Stimulated activated CD4-positive, alpha-beta T cell treated with anti-CD3 and anti-CD28 coated beads, Interleukin-12 subunit alpha, Interleukin-12 subunit beta, amount 100 ng/mL, for 24 hours (primary cell): Measurements from ENCODE around the gene OPCML.

Experiments
- DNase-seq, 2 experiments: peaks; one replicate each; pipeline ENCODE4 v3.0.0-alpha.2; 2020; ENCODE audit warnings: low read depth in 2 of 2

The OPCML gene

DNA sequence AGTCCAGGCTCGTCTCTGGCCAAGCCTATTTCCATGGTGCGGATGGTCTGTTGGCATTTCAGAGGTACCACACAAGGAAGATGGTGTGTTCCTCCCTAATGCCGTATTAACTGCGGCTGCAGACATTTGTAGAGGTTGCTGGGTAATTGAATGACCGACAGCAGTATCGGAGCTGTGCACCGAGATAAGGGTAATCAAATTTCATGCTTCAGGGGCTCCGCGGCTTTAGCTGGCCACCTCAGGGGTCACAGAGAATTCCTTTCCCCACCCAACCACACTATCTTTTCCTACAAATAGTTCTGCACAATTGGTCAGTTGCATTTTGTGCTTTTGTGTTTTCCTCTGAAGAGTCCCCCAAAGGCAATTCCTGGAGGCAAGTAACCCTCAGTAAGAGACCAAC lies 297.4 kb downstream of the OPCML start:
- no peak for DNase-seq

DNA sequence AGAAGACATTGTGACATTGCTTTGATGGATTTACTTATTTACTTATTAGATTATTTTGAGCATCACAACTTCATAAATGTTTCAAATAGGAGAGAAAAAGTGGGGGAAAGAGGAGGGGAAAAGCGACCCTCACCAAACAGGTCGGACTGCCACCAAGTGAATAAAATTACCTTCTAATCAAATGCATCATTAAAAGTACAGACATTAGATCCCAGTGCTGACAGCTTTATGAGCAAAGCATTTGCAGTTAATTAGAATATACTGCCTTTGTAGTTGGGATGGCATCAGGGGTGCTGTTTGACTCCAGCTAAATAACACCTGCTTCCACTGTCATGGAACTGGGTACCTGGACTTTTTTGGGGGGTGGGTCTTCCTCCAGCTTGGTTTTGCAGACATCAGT lies 299.6 kb downstream of the OPCML start:
- DNase-seq = no peak

DNA sequence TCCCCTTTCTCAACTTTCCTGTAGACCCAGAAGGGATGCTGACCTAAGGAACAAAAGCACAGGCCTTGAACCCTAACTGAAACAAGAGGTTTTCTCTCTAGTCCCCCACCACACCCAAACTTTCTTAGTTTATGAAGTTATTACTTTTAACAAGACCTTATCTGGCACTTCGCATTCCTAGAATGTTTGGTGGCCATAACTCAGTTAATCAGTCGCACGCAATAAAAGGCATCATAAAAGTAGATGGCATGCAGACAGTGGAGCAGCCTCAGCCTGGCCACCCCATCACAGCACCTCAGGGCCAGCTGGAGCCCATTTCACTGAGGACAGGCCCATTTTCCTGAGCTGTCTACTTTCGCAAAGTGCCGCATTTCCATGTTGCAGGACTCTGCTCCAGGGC lies 301.9 kb downstream of the OPCML start:
- no peak for DNase-seq

DNA sequence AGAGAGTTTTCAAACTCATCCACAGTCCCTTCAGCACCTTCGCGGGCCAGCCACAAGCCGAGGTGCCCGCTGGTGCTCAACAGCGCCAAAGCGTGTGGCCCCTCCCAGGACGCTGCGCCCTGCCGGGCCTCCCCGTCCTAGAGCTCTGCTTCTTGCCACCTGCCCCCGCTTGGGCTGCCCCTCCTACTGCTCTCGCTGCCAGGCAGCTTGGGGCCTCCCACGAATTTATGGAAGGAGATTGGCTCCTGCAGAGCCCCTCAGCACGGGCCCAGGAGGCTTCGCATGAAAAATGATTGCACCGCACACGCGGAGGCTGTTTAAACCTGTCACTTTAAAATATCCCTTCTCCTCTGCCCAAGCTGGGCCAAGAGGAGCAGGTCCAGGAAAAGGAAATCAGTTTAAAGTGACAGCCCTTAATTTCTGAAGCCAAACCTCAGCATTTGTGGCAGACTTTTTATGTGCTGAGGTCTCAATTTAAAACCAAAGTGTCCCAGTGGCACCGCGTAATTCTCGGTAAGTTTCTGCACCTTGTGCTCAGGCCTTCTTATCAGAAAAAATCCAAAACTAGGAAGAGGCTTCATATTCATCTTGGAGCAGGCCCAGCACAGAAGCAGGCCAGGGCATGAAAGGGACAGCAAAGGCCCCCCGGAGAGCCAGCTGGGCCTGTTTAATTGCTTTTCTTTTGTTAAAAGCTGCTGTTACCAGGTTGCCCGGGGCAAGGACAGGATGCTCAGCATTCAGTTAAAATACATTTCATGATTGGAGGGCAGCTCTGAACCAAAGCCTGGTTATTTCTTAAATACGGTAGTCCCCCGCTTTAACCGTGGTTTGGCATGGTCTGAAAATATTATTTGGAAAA lies 303.6 kb downstream of the OPCML start:
- DNase-seq = no peak

DNA sequence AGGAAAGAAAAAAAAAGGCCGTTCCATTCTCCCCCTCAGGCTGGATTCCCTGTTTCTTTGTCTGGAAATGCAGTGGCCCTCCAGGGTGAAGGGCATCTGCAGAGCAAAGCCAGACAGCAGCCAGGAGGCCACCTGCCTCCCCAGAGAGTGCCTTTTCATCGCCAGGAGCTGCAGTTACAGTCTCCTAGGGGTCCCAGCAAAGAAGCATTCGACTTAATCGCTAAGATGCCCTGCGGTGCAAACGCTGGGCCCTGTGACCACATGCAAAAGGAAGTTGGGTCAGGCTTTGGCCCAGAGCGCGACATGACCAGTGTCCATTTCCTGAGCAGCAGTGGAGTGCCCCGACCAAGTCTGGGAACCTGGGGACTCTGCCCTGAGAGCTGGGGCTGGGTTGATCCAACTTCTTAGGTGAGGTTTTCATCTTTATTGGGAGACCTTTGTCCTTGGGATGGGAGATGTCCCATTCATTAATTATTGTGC lies 304.6 kb downstream of the OPCML start:
- no peak for DNase-seq

DNA sequence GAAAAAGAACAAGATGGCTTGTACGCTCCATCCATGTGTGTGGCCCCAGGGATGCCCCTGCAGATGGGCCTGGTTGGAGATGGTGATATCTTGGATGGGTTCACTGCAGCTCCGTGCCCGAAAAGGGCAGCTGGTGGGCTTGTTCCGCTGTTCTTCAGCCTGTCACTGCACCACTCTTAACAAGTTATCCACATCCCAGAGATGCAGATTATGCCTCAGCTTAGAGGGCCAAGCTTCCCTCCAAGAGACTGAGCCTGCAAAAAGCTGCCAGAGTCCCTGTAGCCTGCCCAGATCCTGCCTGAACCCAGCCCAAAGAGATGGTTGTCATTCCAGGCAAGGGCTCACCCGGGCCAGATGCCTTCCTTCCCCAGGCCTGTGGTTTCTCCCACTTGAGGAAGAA lies 308.0 kb downstream of the OPCML start:
- no peak for DNase-seq

DNA sequence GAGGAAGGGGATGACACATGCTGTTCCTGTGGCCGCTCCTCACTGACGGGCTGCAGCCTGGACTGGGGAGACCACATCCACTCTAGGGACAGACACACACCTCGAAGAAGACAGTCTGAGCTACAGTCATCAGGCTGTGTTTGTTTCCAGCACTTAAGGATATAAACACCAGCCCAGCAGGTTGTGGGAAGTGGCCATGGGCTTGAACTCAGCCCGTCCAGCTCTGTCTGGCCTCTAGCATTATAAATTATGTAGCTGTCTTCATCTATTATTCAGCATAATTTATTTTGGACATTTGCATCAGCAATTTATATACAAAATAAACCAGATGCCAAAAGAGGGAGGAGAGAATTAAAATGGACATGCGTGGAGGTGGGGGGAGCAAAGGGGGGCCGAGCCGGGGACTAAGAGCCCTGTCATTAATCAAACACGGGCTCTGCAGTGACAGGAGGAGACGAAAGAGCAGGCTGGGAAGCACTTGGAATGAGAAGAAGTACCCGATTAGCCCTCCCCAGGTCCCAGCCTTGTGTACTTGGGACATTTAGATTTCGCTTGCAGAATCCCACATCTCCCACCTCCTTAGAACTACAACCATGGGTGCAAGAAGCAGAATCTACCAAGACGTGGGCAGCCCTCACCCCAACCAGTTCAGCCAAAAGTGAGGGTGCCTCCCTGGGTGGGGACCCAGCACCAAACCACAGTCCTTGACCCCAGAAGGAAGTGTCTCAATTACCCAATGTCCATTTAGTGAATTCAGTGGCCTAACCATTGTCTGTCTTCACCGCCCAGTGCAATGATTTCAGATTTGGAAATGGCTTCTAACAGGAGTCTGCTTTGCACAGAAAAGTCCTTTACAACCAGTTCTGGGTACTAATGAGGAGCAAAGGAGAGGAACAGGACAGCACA lies 309.6 kb downstream of the OPCML start:
- DNase-seq = no peak

DNA sequence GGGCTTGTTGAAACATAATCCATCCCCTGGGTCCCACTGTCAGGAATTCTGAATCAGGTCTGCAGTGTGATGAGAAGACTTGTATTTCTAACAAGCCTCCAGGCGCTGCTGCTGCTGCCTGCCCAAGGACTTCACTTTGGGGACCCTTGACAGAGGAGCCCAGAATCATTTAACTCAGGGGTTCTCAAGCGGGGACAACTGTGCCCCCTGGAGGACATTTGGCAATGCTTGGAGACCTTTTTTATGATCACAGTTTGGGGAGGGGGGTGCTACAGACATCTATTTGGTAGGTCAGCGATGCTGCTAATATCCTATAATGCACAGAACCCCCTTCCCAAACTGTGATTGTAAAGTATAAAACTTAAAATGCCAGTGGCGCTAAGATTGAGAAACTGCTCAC lies 312.8 kb downstream of the OPCML start:
- DNase-seq = no peak

DNA sequence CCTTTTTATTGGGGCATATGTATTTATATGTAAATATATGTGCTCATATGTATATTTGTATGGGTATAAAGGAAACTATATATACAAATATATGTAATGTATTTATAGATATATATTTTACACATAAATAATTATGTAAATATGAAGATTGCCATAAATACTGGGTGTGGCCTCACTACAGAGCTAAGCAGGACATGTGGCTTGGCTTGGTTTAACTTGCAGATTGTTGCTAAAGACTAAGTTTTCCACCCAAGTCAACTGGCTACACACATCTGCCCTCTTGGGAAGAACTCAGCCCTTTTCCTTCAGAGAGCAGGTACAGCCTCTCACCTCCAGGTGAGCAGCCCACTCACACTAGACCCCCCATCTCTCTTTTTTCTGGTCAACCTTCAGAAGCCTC lies 315.5 kb downstream of the OPCML start:
- no peak for DNase-seq

DNA sequence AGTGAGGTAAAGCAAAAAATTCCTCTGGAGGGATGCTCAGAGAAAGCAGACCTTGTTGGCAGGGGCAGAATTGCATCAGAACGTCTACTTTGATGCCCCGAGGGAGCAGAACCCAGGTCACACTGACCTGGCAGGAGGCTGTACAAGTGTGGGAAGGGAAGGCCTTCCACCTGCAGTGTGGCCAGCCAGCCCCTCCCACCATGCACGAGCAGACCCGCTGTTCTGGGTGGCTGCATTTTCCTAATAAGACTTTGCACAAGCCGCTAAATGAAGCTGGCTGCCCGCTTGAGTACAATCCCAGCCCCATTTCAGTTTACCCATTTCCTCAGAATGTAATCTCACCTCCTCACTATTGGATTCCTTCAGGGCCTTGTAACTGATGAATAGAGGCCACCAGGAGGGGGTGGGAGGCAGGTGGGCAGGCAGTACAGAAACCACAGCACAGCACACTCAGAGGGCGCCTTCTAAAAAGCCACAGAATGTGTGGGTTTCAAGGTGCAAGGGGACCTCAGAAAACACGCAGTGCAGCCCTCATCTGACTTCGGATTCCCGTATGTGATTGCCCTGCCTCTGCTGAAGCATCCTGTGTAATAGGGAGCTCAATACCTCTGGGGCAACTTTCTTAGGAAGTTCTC lies 316.6 kb downstream of the OPCML start:
- DNase-seq = no peak

DNA sequence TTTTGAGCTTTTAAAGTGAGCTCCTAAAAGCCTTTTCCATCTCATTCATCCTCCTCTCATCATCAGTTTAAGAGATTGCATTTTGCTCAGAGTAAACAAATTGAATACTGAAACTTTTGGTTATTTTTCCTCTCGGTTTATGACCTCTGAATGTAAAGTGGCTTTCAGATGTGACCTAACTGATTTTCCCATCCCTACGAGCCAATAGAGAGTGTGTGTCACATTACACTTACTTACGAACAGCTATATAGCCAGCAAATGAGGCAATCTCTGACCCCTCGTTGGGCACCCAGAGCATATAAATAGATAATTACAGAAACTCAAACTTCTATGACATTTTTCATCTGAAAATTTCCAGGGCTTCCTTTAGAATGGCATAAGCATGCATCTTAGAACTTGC lies 317.7 kb downstream of the OPCML start:
- DNase-seq = no peak

DNA sequence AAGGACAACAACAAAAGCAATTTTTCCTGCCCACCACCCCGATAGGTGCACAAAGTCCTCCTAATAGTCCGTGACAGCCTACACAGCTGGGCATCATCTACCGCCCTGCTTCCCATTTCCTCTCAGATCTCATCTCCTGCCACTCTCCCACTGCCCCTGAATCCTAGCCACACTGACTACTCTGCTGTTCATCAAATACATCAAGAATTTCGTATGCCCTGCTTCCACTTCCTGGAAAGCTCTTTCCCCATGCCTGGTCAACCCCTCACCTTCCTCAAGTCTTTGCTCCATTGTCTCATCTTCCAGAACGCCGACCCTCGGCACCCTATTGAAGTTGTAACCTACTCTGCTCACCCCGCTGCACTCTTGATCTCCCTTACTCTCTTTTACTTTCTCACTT lies 320.1 kb downstream of the OPCML start:
- DNase-seq = no peak

DNA sequence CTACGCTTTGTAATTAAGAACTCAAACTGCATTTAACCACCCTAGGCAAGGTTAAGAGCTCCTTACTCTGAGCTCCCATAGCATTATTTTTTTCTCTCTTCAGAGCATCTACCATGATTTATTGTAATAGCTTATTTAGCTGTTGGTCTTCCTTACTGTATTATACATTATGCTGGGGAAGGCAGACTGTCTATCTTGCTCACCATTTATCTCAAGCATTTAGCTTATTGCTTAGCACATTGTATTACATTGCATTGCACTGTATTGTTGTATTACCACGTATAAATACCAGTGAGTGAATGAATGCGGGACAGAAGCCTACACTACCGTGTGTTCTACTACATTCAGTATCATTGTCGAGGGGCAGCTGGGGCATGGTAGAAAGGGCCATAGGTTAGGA lies 324.3 kb downstream of the OPCML start:
- no peak for DNase-seq

DNA sequence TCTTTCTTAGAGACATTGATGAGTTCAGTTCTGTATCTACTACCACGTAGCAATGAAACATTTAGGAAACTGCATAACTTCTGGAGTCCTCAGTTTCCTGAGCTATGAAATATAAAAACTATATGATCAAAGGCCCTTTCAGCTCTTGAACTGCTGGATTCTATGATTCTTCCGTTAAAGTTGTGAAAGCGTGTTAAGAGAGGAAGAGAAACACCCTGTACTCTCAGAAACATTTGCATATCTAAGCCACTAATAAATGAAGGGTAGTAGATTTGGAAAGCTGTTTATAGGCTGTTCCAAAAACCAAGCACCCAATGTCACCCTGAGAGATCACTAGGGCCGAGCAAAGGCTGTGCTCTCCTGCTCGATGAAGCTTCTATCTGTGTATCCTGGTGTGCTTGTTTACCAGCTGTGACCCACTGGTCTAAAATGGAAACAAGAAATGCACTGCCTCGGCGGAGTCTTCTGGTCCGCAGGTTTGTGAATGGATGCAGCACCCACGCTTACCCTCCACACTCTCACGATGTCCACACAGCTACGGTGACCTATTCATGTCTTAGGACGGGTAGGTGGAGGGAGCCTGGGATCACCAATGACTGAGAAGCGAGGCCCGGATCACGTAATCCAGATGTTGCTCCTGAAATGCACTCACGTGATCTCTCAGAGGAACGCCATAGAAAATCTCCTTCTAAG lies 325.8 kb downstream of the OPCML start:
- no peak for DNase-seq

DNA sequence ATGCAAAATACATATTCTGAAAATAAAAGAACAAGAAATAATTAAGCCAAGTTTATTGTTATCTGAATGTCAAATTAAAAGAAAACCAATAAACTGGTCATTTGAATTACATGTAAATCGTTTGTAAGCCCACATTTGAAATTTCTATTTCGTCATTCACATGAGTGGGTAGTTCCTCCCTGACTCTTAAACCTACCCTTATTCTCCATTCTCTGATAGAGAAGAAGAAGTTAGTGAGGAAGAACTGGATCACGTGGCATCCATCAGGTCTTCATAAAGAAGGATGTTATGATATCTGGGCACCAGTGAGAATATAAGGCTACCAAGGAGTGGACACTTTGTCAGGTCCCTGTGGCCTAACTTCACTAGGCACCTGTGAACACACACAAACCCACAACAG lies 328.1 kb downstream of the OPCML start:
- no peak for DNase-seq

DNA sequence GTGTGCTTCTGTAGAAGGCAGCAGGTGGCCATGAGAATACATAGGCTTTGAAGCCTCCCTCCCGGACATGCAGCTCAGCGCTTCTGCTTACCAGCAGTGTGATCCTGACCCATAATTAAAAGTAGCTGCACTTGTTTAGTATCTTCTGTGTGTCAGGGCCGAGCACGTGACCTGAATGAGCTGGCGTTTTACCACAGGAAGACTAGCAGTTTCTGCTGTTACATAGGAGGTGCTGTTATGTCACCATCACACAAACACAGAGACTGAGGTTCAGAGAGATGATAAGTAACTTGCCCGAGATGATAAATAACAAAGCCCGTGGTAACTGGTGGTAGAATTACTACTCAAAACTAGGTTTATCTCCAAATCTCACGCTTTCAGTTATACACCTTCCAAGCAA lies 329.5 kb downstream of the OPCML start:
- DNase-seq = no peak

DNA sequence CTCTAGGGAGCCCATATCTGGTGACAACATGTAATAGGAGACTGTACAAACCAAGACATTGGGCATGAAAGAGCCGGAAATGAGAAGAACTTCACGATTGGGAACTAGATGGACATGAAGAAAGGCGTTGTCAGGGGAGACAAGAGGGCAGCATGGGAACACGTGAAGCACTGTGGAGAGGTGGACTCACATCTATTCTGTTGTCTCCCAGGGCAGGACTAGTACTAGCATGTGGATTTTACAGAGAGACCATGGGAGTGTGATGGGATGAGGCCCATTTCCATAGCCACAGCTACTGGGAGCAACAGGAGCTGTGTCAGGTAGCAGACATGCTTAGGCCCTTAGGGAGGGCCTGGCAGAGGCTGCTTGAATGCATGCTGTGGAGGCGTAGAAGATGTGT lies 333.9 kb downstream of the OPCML start:
- no peak for DNase-seq

DNA sequence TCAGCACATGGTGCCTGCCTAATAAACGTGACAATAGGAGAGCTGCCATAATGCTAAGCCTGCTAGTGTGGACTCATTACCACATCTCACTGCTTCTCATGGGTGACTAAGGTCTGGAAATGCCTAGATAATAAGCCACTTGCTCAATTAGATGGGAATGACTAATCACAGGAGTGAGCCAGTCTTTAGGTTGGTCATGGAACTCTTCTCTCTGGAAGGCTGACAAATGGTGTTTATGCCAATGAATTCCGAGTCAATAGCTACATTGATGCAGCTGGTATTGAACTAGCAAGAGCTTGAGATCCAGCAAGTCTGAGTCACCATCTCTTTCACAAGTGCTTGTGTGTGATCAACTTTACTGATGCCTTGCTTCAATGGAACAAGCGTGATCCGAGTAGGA lies 334.9 kb downstream of the OPCML start:
- DNase-seq = no peak

DNA sequence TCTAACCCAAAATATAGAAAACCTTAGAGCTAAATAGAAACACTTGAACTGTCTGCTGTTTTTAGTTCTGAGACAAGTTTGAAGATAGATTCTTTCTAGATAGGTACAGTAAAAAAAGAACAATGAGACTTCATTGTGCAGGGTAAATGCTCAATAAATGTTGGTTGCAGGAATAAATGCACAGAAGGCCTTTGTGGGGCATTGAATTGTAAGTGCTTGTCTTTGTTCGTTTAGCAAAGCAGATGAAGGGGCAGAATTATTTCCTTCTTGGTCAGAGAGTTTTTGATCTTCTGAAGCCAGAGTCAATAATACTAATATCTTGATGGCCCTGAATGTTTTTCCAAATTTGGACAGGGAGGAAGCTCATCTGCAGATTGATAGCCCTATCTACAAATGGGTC lies 340.4 kb downstream of the OPCML start:
- DNase-seq = no peak

DNA sequence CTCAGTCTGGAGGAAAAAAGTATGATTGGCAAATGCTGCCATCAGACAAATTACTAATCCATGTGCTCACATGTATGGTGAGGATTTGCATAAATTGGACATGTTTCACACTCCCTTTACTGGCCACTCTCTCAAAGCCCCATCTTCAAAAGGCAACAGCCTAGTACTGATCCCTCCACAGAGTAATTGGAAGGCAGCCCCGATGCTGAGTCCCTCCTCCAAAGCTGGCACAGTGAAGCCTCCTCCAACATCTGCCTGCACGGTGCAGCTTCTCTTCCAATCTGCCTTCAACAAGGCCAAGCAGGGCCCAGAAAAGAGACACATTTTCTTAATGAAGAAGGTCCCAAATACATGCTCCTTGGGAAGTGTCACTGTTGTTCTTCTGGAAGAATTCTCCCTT lies 350.6 kb downstream of the OPCML start:
- no peak for DNase-seq

DNA sequence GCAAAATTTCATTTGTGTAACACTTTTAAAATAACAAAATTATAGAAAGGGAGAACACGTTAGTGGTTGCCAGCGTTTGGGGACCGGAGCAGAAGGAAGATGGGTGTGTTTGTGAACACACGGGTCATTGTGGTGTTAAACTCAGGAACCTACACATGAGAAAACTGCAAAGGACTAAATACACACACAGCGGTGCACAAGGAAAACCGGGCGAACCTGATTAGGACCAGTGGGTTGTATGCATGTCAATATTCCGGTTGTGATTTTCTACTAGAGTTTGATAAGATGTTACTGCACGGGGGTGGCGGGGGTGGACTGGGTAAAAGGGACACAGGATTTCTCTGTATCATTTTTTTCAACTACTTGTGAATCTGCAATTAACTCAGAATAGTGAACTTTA lies 351.2 kb downstream of the OPCML start:
- DNase-seq = no peak

DNA sequence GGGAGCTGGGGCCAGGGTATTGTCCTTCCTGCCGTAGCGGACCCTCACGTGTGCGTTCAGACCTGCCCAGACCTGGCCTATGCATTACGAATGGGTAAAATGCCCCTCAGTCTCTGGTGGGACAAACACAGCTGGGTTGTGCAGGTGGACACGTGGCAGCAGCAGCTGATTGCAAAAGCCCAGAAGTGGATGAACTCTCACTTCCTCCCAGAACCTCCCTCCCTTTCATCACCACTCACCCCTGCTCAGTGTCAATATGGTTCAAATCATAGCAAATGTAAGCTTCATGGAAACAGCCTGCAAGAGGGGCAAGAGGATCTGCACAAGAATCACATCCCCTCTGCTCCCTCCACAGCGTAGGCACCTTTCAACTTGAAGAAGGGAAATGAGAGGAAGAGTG lies 352.1 kb downstream of the OPCML start:
- DNase-seq = no peak
